Activated T-helper 1 cell treated with Interleukin-2 at 50 U/mL for 16 hours (primary cell): ENCODE results near the gene MPIG6B.

ENCODE experiments used
- DNase-seq: peaks from one replicate; pipeline ENCODE4 v3.0.0-alpha.2; 2020; ENCODE audit warnings: low read depth

The MPIG6B gene

DNA sequence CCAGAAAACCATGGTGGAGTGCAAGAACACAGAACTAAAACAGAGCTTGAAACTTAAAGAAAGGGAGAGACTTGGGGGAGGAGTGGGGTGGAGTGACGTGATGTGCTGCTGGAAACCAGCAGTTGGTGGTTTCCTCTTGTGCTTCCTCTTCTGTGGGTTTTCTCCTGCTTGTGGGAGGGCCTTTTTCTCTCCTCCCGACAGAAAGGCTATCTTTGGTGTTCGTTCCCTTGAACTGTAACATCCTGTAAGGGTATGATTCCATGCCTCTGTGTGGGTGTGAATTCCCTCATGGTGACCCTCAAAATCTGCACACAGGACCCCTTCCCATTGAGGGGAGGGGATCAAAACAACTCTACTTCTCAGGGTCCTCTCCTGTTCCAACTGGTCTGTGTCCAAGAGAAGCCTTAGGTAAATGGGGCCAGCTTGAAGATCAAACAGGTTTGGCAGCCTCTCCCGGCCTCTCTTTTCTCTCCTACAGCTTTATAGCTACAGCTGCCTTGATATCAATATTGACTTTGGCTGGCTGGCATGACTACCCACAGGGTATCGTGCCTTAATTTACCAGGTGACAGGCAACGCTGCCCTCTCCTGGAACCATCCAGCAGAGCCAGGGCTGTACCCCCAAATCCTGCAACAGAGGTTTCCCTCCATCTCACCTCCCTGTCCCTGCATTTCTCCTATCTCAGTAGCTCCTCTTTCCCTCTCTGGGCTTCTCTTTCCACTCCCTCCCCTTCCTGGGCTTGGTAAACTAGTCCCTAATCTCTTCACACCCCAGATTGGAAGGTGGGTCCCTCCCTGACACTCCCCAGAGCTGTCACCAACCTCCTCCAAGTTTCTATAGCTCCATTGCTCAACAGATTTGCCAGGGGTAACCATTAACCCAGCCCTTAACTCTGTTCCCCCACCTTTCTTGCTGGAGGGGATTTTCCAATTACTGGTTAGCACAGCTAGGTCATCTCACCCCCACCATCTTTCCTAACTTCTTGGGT lies 15.1 kb downstream of the MPIG6B start:
- peak; percentile 45 for DNase-seq

DNA sequence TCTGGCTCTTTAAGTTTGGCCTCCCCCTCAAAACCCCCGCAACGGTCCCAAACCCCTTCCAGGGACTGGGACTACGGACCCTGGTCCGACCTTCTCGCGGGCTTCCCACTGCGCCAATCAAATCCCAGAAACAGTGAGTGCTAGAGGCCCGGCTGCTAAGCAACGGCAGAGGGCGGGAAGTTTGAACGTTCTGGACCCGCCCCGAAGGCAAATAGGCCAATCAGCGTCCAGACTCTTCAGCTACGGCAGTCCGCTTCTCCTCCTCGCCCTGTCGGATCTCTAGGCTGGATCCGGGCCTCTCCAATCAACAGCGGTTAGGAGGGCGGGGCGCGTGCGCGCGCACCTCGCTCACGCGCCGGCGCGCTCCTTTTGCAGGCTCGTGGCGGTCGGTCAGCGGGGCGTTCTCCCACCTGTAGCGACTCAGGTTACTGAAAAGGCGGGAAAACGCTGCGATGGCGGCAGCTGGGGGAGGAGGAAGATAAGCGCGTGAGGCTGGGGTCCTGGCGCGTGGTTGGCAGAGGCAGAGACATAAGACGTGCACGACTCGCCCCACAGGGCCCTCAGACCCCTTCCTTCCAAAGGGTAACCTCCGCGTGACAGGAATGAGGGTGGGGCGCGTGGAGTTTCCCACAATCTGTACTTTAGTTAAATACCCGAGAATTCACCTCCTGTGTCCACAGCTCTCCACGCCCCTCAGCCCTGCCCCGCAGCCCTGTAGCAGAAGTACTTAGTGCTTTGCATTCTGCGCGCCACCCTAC lies 16.6 kb downstream of the MPIG6B start, which contains the start of gene MSH5:
Gene MSH5 (plus strand): TSS at position 367 of the 758 bp plus-strand sequence. CDS start 462 bp downstream, outside the sequence.
- DNase-seq: peak; percentile 90

DNA sequence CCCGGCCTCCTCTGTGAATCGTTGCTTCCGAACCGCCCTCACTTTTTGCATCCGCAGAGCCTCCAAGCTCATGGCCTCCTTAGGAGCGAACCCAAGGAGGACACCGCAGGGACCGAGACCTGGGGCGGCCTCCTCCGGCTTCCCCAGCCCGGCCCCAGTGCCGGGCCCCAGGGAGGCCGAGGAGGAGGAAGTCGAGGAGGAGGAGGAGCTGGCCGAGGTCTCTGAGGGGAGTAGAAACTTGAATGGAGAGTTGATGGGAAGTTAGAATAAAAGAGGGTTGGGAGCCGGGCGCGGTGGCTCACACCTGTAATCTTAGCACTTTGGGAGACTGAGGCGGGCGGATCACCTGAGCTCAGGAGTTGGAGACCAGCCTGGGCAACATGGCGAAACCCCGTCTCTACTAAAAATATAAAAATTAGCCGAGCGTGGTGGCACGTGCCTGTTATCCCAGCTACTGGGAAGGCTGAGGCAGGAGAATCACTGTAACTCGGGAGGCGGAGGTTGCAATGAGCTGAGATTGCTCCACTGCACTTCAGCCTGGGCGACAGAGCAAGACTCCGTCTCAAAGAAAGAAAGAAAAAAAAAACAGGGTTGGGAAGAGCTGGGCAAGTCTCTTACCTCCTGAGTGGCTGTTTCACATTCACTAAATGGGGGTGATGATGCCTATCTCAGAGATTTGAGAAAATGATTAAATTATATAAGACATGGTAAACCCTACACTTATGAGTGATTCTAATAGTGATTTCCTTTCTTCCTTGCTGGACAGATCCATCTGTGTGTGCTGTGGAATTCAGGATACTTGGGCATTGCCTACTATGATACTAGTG lies 17.4 kb downstream of the MPIG6B start:
- DNase-seq: no peak

DNA sequence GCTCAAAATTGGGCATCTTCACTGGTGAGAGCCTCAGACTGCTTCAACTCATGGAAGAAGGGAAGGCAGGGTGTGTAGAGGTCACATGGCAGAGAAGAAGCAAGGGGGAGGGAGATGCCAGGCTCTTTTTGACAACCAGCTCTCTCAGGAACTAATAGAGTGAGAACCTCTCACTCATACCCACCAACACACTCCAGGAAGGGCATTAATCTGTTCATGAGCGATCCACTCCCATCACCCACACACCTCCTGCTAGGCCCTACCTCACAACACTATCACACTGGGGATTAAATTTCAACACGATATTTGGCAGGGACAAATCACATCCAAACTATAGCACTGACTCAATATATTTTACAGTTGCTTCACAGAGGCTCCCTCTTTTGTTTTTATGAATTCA lies 18.6 kb downstream of the MPIG6B start:
- no peak for DNase-seq

DNA sequence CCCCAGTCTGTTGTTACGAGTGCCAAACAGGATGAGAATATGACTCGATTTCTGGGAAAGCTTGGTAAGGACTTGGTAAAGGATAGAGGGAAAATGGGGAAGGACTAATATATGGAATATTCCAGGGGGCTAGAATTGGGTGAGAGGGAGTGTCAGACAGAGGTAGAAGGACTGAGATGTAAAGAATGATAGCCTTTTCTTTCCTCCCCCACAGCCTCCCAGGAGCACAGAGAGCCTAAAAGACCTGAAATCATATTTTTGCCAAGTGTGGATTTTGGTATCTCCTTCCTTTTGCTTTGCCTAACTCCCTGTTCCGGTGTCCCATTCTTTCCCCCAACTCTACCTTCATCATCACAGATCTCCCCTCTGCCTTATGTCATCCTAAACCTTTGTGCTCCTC lies 19.7 kb downstream of the MPIG6B start:
- no peak for DNase-seq

DNA sequence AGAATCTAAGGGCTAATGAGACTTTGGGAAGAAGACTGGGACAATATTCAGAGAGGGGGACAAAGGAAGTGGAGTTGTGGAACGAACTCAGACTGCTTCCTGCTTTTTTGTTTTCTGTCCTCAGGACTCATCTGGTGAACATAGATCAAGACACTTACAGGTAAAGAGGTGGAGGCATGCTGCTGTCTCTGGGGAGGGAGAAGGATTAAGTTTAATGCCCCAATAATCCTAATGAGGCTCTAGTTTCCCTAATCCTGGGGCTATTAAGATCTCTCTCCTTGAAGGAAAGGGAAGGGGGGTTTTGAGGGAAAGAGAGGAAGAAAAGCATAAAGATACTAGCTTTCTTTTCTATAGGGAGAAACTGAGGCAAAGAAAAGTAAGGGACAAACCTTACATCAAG lies 21.2 kb downstream of the MPIG6B start:
- no peak for DNase-seq

DNA sequence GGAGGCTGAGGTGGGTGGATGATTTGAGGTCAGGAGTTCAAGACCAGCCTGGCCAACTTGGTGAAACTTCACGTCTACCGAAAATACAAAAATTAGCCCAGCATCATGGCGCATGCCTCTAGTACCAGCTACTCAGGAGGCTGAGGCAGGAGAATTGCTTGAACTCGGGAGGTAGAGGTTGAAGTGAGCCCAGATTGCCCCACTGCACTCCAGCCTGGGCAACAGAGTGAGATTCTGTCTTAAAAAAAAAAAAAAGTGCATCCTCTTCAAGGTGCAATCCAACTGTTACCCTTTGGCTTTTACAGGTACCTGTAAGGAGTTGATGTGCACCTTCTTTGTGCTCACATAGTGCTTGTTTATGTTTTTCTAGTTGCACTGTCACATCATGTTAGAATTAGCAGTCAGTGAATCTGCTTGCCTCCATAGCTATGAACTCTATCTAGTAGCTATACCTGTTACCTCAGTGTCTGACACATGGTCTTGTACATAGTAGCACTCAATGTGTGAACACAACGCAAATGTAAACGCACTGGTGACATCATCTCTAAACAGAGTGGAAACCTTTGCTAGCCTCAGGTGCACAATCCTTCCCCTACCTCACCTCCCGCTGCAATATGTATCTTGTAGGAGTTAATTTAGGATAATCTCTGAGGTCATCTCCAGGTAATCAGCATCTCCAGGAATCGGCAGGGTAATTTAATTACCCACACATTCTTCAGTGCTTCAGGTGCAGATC lies 26.3 kb downstream of the MPIG6B start:
- DNase-seq: no peak

DNA sequence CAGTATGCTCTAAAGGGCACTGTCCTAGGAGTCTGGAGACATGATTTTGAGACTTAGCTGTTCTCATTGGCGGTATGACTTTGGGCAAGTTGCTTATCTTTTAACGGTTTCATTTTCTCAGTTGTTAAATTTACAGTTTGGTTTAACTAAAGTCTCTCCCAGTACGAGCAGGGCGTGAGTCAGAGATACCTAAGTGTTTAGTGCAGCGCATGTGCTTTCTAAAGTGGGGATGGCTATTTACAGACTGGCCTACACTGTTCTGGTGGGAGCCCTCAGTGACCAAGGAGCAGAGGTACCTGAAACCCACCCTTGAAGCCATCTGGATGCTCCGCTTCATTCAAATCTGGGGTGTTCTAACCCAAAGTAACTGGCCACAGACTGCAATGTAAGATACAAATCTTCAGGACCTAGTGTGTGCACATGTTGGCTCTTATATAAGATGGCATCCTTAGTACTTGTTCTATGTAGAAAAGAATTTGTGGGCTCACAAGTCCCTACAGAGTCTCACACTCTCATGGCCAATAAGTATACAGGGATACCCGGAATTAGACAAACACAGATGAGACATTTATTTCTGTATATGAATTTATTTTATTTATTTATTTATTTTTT lies 27.3 kb downstream of the MPIG6B start:
- no peak for DNase-seq

DNA sequence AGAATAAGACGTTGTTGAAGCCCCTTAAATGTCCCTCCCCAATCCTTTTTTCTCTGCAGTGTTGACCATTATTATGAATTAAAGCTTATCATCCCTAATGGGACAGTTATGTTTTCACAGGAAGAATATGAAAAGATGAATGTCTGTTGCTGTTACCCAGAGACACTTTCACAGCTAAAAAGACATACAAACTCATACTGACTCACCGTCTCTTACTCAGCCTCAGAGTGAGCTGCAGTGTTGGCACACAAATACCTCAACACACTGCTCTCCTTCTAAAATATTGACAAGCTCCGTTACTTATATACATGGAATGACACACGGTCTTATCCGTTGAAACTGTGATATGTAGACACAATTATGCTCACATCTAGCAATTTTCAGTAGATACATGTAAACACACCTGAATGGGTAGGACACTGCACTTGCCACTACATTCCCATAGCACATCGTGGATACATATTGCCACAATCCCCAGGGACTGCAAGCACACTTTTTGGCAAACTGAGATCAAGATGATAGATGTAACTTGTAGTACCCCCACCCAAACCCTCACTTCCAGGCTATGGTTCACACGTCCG lies 29.7 kb downstream of the MPIG6B start:
- DNase-seq: no peak

DNA sequence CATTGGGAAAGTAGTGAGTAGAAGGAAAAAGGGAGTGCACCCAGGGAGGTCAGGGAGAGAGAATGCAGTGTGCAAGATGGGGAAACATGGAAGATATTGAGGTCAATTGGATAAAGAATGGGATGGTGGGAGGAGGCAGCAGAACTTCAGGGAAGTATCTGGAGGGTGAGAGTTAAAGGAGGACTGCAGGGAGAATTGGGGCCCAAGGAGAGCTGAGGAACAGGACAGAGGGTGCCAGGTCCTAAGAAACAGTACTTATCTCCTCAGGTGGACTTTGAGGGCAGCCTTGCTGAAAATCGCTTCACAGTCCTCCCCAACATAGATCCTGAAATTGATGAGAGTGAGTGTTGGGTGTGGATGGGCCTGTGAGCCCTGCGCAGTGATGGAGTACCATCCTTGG lies 35.1 kb downstream of the MPIG6B start:
- DNase-seq: no peak

DNA sequence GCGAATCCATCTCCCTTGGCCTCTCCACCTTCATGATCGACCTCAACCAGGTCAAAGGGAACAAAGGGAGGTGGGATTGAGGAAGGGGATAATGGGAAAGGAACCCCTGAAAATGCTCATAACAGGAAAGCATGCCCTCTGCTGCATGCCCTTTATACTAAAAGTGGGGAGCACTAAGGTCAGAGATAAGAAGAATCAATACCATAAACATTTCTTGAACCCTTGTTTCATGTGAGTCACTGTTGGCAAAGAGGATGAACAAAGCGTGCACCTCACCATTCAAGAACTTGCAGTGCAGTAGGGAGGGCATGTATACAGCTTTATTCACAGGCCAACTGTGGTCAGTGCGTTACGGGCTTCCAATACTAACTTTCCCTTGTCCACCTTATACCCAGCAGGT lies 37.6 kb downstream of the MPIG6B start:
- no peak for DNase-seq

DNA sequence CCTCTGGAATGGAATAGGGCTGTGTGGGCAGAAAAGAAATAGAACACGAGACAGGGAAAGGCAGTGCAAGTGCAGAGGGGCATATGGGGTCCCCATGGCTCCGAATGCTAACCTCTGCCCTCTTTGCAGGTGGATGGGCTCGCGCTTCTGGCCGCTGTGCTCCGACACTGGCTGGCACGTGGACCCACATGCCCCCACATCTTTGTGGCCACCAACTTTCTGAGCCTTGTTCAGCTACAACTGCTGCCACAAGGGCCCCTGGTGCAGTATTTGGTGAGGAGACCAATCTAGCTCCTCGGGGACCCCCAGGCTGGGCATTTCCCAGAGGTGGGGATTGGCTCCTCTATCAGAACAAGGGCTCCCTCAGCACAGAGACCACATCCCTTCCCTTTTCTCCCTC lies 38.2 kb downstream of the MPIG6B start:
- no peak for DNase-seq

DNA sequence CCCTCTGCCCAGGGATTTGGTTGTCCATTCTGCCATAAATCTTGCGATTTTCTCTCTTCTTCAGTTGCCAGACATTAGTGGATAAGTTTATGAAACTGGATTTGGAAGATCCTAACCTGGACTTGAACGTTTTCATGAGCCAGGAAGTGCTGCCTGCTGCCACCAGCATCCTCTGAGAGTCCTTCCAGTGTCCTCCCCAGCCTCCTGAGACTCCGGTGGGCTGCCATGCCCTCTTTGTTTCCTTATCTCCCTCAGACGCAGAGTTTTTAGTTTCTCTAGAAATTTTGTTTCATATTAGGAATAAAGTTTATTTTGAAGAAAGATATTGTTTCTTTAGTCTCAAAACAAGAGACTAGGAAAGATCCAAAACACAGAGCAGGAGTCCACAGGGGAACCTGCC lies 39.2 kb downstream of the MPIG6B start, which contains the start of gene SAPCD1:
Gene SAPCD1 (plus strand): TSS at position 301 of the 400 bp plus-strand sequence. CDS start 399 bp downstream, outside the sequence.
- no peak for DNase-seq

DNA sequence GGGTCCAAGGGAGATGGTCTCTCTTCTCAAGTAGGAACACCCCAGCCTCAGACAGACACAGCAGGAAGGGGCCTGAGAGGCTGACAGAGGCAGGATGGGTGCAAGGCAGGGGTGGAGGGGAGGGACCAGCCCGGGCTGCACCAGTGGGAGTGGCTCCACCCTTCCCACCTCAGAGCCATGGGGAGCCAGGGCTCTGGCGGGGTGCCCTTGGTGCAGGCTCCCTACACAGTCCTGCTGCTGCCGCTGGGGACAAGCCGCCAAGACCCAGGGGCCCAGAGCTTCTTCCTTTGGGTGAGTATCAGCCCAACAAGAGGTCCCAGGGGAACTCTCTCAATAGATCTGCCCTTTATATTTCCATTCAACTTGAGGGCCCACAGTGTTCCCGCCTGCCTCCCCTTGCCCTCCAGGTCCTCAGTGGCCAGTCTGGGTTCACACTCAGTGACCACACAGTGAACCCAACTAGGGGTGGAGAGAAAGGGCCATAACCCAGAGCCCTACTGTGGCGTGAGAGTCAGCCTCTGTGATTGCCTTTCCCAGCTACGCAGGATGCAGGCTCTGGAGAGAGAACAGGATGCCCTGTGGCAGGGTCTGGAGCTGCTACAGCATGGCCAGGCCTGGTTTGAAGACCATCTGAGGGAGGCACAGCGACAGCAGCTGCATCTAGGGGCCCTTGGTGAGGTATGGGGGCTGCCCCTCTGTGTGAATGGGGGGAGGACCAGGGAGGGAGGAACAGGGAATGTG lies 39.9 kb downstream of the MPIG6B start:
- DNase-seq: no peak

DNA sequence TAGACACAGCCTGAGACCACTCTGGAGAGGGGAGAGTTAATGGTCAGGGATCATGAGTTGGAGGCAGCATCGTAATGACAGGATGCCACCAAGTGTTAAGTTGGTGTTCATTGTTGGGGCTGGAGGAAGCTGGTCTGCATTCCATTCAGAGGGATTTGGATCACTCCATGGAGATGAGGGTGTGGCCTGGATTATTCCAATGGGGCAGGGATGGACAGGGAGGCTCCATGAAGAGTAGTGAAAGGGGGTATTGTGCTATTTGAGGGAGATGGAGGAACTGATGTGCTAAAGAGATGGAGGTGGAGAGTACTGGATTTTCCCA lies 40.4 kb downstream of the MPIG6B start:
- no peak for DNase-seq

DNA sequence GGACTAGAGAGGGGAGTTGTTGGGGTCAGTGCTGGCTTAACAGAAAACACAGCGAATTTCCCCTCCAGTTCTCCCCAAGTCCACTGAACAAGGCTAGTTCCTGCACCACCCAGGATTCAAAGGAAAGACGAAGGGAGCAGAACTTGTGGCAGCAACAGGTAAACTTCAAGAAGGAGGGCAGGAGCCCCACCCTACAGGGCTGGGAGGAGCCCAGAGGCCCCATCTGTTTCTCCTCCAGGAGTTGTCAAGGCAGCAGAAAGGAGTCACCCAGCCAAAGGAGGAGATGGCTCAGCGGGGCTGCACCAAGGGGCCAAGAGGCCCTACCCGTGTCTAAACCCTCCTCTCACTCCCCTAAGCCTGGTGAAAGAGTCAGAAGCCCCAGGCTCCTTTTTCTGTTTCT lies 41.0 kb downstream of the MPIG6B start:
- no peak for DNase-seq

DNA sequence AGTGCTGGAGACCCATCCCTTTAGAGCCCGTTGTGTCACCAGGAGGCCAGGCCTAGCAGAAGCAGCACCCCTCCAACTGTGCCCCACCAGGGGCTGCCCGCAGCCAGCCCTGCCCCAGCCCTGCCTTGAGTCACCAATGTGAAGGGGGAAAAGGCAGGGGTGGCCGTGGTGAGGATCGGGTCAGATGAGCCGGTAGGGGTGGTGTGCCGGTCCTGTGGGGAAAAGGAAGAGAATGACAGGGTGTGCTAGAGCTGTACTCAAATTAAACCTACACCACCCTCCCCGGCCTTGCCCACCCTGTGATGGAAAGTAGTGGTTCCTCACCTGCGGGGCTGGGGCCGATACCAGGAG lies 42.4 kb downstream of the MPIG6B start:
- no peak for DNase-seq

DNA sequence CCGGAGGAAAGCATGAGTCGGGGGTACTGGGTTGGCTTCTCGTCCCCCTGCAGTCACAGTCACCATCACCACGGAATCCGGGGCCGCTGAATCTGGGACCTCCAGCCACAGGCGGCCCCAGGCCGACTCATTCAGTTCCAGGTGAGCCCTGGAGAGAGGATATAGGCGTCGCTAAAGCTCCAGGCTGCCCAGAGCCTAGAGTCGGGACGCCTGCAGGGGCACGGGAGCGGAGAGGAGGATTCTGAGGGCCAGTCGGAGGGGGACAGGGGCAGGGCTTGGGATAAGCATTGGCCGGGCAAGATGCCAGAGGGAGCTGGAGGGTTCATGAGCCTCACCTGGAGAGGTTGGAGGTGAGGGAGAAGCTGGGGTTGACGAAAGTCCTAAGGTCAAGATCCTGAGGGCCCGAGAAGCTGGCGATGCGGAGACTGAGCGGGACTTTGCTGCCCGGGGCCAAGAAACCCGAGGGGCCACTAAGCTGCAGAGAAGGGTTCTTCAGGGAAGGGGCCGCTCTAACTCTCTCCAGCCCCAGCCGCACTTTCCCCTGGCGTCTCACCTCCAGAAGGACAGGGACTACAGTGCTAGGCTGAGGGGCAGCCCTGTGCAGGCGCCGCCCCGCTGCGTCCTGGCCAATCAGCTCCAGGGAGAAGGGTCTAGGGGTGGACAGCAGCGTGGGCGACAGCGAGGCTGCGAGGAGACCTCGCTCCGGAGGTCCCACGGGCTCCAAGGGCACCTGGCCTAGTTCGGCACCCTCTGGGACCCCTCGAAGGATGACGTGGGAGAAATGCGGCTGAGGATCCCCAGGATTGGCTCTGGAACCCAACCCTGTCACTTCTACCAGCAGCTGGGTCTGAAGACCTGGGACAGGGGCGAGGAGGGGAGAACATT lies 43.0 kb downstream of the MPIG6B start:
- DNase-seq: no peak

DNA sequence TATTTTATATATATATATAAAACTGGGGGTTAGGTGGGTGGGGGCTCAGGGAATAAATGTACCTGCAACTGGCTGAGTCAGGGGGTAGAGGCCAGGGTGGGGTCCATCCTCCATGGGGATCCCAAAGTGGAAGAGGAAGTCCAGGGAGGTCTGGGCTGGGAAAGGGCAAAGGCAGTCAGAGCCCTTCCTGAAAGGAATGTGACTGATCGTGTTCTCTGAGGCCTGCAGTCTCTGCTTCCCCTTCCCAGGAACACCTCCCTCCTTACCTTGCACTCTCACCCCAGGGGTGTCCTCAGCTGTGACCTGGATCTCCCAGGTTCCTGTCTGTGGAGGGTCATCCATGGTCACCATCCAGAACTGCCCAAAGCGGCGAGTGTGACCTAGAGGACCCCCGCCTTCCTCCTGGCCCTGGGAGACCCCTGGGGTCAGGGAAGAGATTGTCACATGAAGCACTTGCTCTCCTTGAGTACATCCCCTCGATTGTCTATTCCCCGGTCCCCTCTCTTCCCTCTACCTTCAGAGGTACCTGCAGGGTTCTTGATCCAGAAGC lies 44.0 kb downstream of the MPIG6B start:
- no peak for DNase-seq
